PC-3 (cell line): Measurements from ENCODE around the gene CFTR. TPM values are rescaled to one million over a fixed set of nuclear protein-coding genes. Genes with fewer than 3 reads are reported as not detected.

Experiments
- ATAC-seq: fragments of 200-7000 bp; cut with Tn5 transposase; 2 replicates; pipeline ENCODE4 v1.9.1; 2020; ENCODE audit warnings: mild to moderate bottlenecking, moderate library complexity
- BruUV-seq: library from RNA; stranded (reverse); fragments of 400-500 nt; replicated peaks from 2 replicates; lab custom pipeline; 2021; lab: Mats Ljungman, UMichigan
- CTCF ChIA-PET: fragments of 300-600 bp; sonication (Branson Sonifier 250); formaldehyde crosslinking; loops from one replicate; lab custom pipeline; 2022; ENCODE audit warnings: antibody characterized with exemption; lab: Charles Lee
- POLR2A ChIA-PET: fragments of 300-600 bp; sonication (Branson Sonifier 250); formaldehyde crosslinking; loops from one replicate; lab custom pipeline; 2022; ENCODE audit warnings: antibody characterized with exemption; ENCODE audit not compliant: unreplicated experiment; lab: Charles Lee
- DNase-seq: peaks from one replicate; pipeline ENCODE4 v3.0.0-alpha.2; 2015
- H2AFZ ChIP-seq: fragments of 300-600 bp; sonication (generic); 2 replicates; pipeline ENCODE4 v1.6.0; 2016; ENCODE audit warnings: antibody characterized with exemption, low read length
- H3F3A ChIP-seq: fragments of 300-600 bp; sonication (generic); one replicate; pipeline ENCODE4 v1.6.0; 2017; ENCODE audit warnings: antibody characterized with exemption, low read length, control low read depth, mild to moderate bottlenecking; ENCODE audit not compliant: unreplicated experiment
- H3K27ac ChIP-seq: fragments of 300-600 bp; sonication (generic); 2 replicates; pipeline ENCODE4 v1.5.1; 2016; ENCODE audit warnings: mild to moderate bottlenecking, low read length
- H3K27me3 ChIP-seq: fragments of 300-600 bp; sonication (generic); 2 replicates; pipeline ENCODE4 v1.6.1; 2016; ENCODE audit warnings: low read length, mixed read lengths
- H3K36me3 ChIP-seq: fragments of 300-600 bp; sonication (generic); 2 replicates; pipeline ENCODE4 v1.6.1; 2016; ENCODE audit warnings: low read depth, mixed run types, low read length, mixed read lengths
- H3K4me1 ChIP-seq: fragments of 300-600 bp; sonication (generic); 2 replicates; pipeline ENCODE4 v1.5.1; 2016; ENCODE audit warnings: low read length; ENCODE audit not compliant: insufficient read depth
- H3K4me2 ChIP-seq: fragments of 300-600 bp; sonication (generic); 2 replicates; pipeline ENCODE4 v1.6.0; 2016; ENCODE audit warnings: low read length
- H3K4me3 ChIP-seq: fragments of 300-600 bp; sonication (generic); 2 replicates; pipeline ENCODE4 v1.5.1; 2016; ENCODE audit warnings: mild to moderate bottlenecking, low read length, mixed read lengths
- H3K79me2 ChIP-seq: fragments of 300-600 bp; sonication (generic); 2 replicates; pipeline ENCODE4 v1.6.1; 2017; ENCODE audit warnings: low read length, mixed read lengths
- H3K9ac ChIP-seq: fragments of 300-600 bp; sonication (generic); 2 replicates; pipeline ENCODE4 v1.6.0; 2016; ENCODE audit warnings: mild to moderate bottlenecking, low read length
- H3K9me2 ChIP-seq: fragments of 300-600 bp; sonication (generic); replicated peaks from 2 replicates; pipeline ENCODE4 v1.6.1; 2016; ENCODE audit warnings: mixed run types, low read length, mixed read lengths
- H3K9me3 ChIP-seq: fragments of 300-600 bp; sonication (generic); 2 replicates; pipeline ENCODE4 v1.6.1; 2016; ENCODE audit warnings: low read length, mixed read lengths
- H4K20me1 ChIP-seq: fragments of 300-600 bp; sonication (generic); 2 replicates; pipeline ENCODE4 v1.6.1; 2016; ENCODE audit warnings: low read length, mixed read lengths
- EZH2 ChIP-seq: fragments of 300-600 bp; sonication (generic); IDR thresholded peaks from one replicate; pipeline ENCODE4 v1.6.1; 2017; ENCODE audit warnings: antibody characterized with exemption, mild to moderate bottlenecking, low read length; ENCODE audit not compliant: unreplicated experiment
- EZH2phosphoT487 ChIP-seq: fragments of 300-600 bp; sonication (generic); IDR thresholded peaks from 2 replicates; pipeline ENCODE4 v1.6.1; 2018; ENCODE audit warnings: mild to moderate bottlenecking, antibody characterized with exemption, low read length, borderline replicate concordance
- intact Hi-C: fragments of 100-400 bp; cut with micrococcal nuclease; formaldehyde crosslinking; loops from 2 replicates; pipeline ENCODE4 v1.9.0; 2023
- total RNA-seq: library from RNA; depleted of rRNA; stranded (reverse); fragments of >200 nt; gene quantifications from 2 replicates; pipeline ENCODE4 v1.2.3, GENCODE V29; 2014
- TF ChIP-seq, protein P1 (sequence below): fragments of 300-600 bp; sonication (generic); conservative IDR thresholded peaks from 2 replicates; pipeline ENCODE4 v1.5.1; 2017; ENCODE audit warnings: antibody characterized with exemption, low read depth, mild to moderate bottlenecking, low read length

CFTR gene
- total RNA-seq, 1 experiment from 2014 or later: not detected

DNA sequence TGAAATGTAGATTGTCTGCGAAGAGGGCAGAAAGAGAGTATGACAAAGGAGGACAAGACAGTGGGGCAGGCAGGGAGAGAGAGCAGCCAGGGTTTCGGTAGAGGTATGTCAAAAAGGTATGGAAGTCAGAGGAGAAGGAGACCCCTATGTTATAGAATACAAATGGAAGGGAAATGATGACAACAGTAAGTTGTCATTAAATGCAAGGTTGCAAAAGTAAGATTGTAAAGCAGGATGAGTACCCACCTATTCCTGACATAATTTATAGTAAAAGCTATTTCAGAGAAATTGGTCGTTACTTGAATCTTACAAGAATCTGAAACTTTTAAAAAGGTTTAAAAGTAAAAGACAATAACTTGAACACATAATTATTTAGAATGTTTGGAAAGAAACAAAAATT, 126.3 kb downstream of the CFTR start:
- H3K9me2 ChIP-seq: no peaks in the 10 kb centered on the region
- H3K9ac ChIP-seq: no peak overlapping the region
- no peak for TF ChIP-seq EZH2phosphoT487
- TF ChIP-seq, protein P1, sequence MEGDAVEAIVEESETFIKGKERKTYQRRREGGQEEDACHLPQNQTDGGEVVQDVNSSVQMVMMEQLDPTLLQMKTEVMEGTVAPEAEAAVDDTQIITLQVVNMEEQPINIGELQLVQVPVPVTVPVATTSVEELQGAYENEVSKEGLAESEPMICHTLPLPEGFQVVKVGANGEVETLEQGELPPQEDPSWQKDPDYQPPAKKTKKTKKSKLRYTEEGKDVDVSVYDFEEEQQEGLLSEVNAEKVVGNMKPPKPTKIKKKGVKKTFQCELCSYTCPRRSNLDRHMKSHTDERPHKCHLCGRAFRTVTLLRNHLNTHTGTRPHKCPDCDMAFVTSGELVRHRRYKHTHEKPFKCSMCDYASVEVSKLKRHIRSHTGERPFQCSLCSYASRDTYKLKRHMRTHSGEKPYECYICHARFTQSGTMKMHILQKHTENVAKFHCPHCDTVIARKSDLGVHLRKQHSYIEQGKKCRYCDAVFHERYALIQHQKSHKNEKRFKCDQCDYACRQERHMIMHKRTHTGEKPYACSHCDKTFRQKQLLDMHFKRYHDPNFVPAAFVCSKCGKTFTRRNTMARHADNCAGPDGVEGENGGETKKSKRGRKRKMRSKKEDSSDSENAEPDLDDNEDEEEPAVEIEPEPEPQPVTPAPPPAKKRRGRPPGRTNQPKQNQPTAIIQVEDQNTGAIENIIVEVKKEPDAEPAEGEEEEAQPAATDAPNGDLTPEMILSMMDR: no peak
- TF ChIP-seq EZH2: no peak
- no peak overlapping the region for H3K27ac ChIP-seq
- H2AFZ ChIP-seq: no peak overlapping the region
- H3K9me3 ChIP-seq: no peaks in the 10 kb centered on the region
- intact Hi-C loops: no loop called here
- no peaks in the 10 kb centered on the region for H3K27me3 ChIP-seq
- no peak overlapping the region for H3K4me2 ChIP-seq
- DNase-seq: no peak
- no TSS peak for BruUV-seq
- H4K20me1 ChIP-seq: no peaks in the 10 kb centered on the region
- no peak for ATAC-seq
- ChIA-PET CTCF (no interaction called here), POLR2A (no interaction called here)
- H3F3A ChIP-seq: no peaks in the 10 kb centered on the region
- no peaks in the 10 kb centered on the region for H3K4me1 ChIP-seq
- no peaks in the 10 kb centered on the region for H3K36me3 ChIP-seq
- no peaks in the 10 kb centered on the region for H3K79me2 ChIP-seq
- H3K4me3 ChIP-seq: no peak overlapping the region

DNA sequence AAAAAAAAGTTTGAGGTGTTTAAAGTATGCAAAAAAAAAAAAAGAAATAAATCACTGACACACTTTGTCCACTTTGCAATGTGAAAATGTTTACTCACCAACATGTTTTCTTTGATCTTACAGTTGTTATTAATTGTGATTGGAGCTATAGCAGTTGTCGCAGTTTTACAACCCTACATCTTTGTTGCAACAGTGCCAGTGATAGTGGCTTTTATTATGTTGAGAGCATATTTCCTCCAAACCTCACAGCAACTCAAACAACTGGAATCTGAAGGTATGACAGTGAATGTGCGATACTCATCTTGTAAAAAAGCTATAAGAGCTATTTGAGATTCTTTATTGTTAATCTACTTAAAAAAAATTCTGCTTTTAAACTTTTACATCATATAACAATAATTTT, 130.6 kb downstream of the CFTR start:
- no peak for ATAC-seq
- H2AFZ ChIP-seq: no peak overlapping the region
- no peaks in the 10 kb centered on the region for H3K79me2 ChIP-seq
- no peaks in the 10 kb centered on the region for H3K9me2 ChIP-seq
- H3K27ac ChIP-seq: no peak overlapping the region
- no peaks in the 10 kb centered on the region; the same call in 1 of the 2 replicates for H3K4me1 ChIP-seq
- ChIA-PET CTCF (no interaction called here), POLR2A (no interaction called here)
- H3K4me3 ChIP-seq: no peak overlapping the region
- H3K4me2 ChIP-seq: no peak overlapping the region
- TF ChIP-seq EZH2phosphoT487 (no peak), EZH2 (no peak)
- TF ChIP-seq, protein P1: no peak
- no peaks in the 10 kb centered on the region for H3K36me3 ChIP-seq
- no TSS peak for BruUV-seq
- H3K9ac ChIP-seq: no peak overlapping the region
- no peaks in the 10 kb centered on the region for H3K27me3 ChIP-seq
- no peaks in the 10 kb centered on the region for H3K9me3 ChIP-seq
- intact Hi-C loops: no loop called here
- DNase-seq: no peak
- H3F3A ChIP-seq: no peaks in the 10 kb centered on the region
- no peaks in the 10 kb centered on the region for H4K20me1 ChIP-seq

DNA sequence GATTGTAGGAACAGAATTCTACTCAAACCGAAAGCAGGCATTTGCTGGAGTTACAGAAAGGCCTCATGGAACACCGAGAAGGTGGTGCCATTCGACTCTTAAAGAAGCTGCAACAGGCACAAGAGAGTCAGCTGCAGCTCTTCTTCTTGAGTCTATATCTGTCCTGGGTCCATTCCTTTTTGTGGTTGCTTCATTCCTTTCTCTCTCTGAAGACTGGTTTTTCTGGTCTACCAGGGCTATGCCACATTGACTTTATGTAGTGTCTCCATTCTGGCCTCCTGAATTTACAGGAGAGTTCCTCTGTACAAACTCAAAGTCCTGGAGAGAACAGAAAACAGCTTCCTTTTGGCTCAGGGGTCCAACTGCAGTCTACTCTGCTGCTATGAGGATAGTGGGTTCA, 132.8 kb downstream of the CFTR start:
- Histone ChIP-seq H2AFZ (no peak overlapping the region), H3K4me2 (no peak overlapping the region), H3K9me2 (no peaks in the 10 kb centered on the region), H3K79me2 (no peaks in the 10 kb centered on the region), H3K27me3 (no peaks in the 10 kb centered on the region), H3K27ac (no peak overlapping the region), H3F3A (no peaks in the 10 kb centered on the region), H3K4me1 (no peaks in the 10 kb centered on the region; the same call in 1 of the 2 replicates), H3K9me3 (no peaks in the 10 kb centered on the region), H3K36me3 (no peaks in the 10 kb centered on the region), H3K4me3 (no peak overlapping the region), H4K20me1 (no peaks in the 10 kb centered on the region), H3K9ac (no peak overlapping the region)
- peak; percentile 39 for DNase-seq
- no TSS peak for BruUV-seq
- ATAC-seq: no peak
- TF ChIP-seq EZH2: no peak
- TF ChIP-seq EZH2phosphoT487: no peak
- TF ChIP-seq, protein P1: no peak
- ChIA-PET POLR2A (no interaction called here), CTCF (no interaction called here)
- intact Hi-C loops: no loop called here
